B cell (primary cell): ENCODE measurements around the gene CAMK2G. TPM values are rescaled to one million over a fixed set of nuclear protein-coding genes. Genes with fewer than 3 reads are reported as not detected.

Experiments used
- ATAC-seq: fragments of 200-7000 bp; cut with Tn5 transposase; one replicate; pipeline ENCODE4 v1.10.0; 2021; ENCODE audit warnings: low read depth, mild to moderate bottlenecking, moderate number of reproducible peaks, moderate library complexity
- CTCF ChIA-PET: fragments of 350-600 bp; sonication (Branson Sonifier 250); formaldehyde crosslinking; loops from one replicate; lab custom pipeline; 2021; ENCODE audit warnings: antibody characterized with exemption, inconsistent platforms; lab: Charles Lee
- POLR2A ChIA-PET: fragments of 350-600 bp; sonication (Branson Sonifier 250); formaldehyde crosslinking; loops from one replicate; lab custom pipeline; 2021; ENCODE audit warnings: antibody characterized with exemption; lab: Charles Lee
- DNase-seq: peaks from one replicate; pipeline ENCODE4 v3.0.0; 2013
- H2AFZ ChIP-seq: 2 replicates; pipeline ENCODE4 v1.6.1; 2012; ENCODE audit warnings: mild to moderate bottlenecking, low read depth, low read length; ENCODE audit not compliant: insufficient read depth, poor library complexity, severe bottlenecking
- H3K27ac ChIP-seq, 2 donors: 1 replicate in 1 of 2; 2 replicates in 1 of 2; pipeline ENCODE4 v1.5.1; 2012 to 2013; ENCODE audit warnings: low read length in 2 of 2, mild to moderate bottlenecking in 2 of 2, moderate library complexity in 1 of 2
- H3K27me3 ChIP-seq, 4 experiments: fragments of 200-600 bp in 1 of 4; sonication (generic) in 1 of 4; replicated peaks in 1 of 4; 1 replicate in 2 of 4; 2 replicates in 2 of 4; pipeline versions ENCODE4 v1.6.1 to v1.7.0; 2013 to 2016; ENCODE audit warnings: low read length in 3 of 4, mild to moderate bottlenecking in 2 of 4, mixed read lengths in 1 of 4, moderate library complexity in 1 of 4; ENCODE audit not compliant: insufficient read depth in 4 of 4, control insufficient read depth in 3 of 4; ENCODE audit errors: control extremely low read depth in 1 of 4
- H3K36me3 ChIP-seq, 2 experiments: replicated peaks in 1 of 2; 1 replicate in 1 of 2; 2 replicates in 1 of 2; pipeline versions ENCODE4 v1.6.1 to v1.7.1; 2013; ENCODE audit warnings: low read length in 1 of 2; ENCODE audit not compliant: insufficient read depth in 2 of 2, control insufficient read depth in 1 of 2; ENCODE audit errors: control extremely low read depth in 1 of 2, extremely low read depth in 1 of 2
- H3K4me1 ChIP-seq, 2 donors: fragments of 200-600 bp in 1 of 2; sonication (generic) in 1 of 2; 1 replicate in 1 of 2; 2 replicates in 1 of 2; pipeline versions ENCODE4 v1.5.1 to v1.6.1; 2013 to 2017; ENCODE audit warnings: low read length in 2 of 2; ENCODE audit not compliant: control insufficient read depth in 2 of 2, insufficient read depth in 2 of 2
- H3K4me2 ChIP-seq: replicated peaks from 2 replicates; pipeline ENCODE3; 2012; ENCODE audit warnings: mild to moderate bottlenecking, low read depth, low read length; ENCODE audit not compliant: poor library complexity, severe bottlenecking
- H3K4me3 ChIP-seq, 5 experiments: fragments of 200-600 bp in 1 of 5; sonication (generic) in 1 of 5; 1 replicate in 3 of 5; 2 replicates in 2 of 5; pipeline versions ENCODE4 v1.5.1 to v1.7.0; 2011 to 2016; ENCODE audit warnings: low read length in 4 of 5, mild to moderate bottlenecking in 4 of 5, low read depth in 2 of 5, control low read depth in 1 of 5, moderate library complexity in 1 of 5; ENCODE audit not compliant: insufficient read depth in 1 of 5; ENCODE audit errors: control extremely low read depth in 1 of 5, extremely low read depth in 1 of 5
- H3K79me2 ChIP-seq: fragments of 200-600 bp; sonication (generic); one replicate; pipeline ENCODE4 v1.6.0; 2016; ENCODE audit warnings: low read length; ENCODE audit not compliant: control insufficient read depth, insufficient read depth
- H3K9ac ChIP-seq: fragments of 200-600 bp; sonication (generic); 2 replicates; pipeline ENCODE4 v1.6.1; 2017; ENCODE audit warnings: mild to moderate bottlenecking, low read length, moderate library complexity
- H3K9me3 ChIP-seq, 3 donors: one replicate each; pipeline versions ENCODE4 v1.6.1 to v1.7.1; 2013; ENCODE audit warnings: low read length in 2 of 3; ENCODE audit not compliant: control insufficient read depth in 2 of 3, insufficient read depth in 1 of 3; ENCODE audit errors: control extremely low read depth in 1 of 3
- H4K20me1 ChIP-seq: 2 replicates; pipeline ENCODE4 v1.6.0; 2012; ENCODE audit warnings: mild to moderate bottlenecking, low read length; ENCODE audit not compliant: insufficient read depth, control insufficient read depth, poor library complexity, severe bottlenecking
- H3K27ac Mint-ChIP-seq: one replicate; pipeline ENCODE4 v1.8.0; 2021; ENCODE audit warnings: mixed read lengths
- H3K27me3 Mint-ChIP-seq: one replicate; pipeline ENCODE4 v1.8.0; 2021; ENCODE audit warnings: mixed read lengths
- H3K4me1 Mint-ChIP-seq: one replicate; pipeline ENCODE4 v1.8.0; 2021; ENCODE audit warnings: mixed read lengths
- H3K4me3 Mint-ChIP-seq: one replicate; pipeline ENCODE4 v1.8.0; 2021; ENCODE audit warnings: mixed read lengths
- H3K9me3 Mint-ChIP-seq: one replicate; pipeline ENCODE4 v1.8.0; 2022; ENCODE audit warnings: mixed read lengths; ENCODE audit not compliant: insufficient read depth
- EZH2 ChIP-seq: IDR thresholded peaks from 2 replicates; pipeline ENCODE4 v1.6.1; 2012; ENCODE audit warnings: borderline replicate concordance, low read depth, mild to moderate bottlenecking, moderate library complexity, low read length; ENCODE audit not compliant: insufficient read depth, poor library complexity, severe bottlenecking
- WGBS: methylation state at CpG from one replicate; pipeline ENCODE4 v1.1.5; 2013; ENCODE audit warnings: missing lambda C conversion rate; ENCODE audit not compliant: insufficient coverage; 5-methylcytosine and 5-hydroxymethylcytosine counted together
- intact Hi-C: fragments of 100-400 bp; cut with micrococcal nuclease; formaldehyde crosslinking; loops from one replicate; pipeline ENCODE4 v1.10.0; 2022
- polyA plus RNA-seq: library from polyadenylated mRNA; depleted of rRNA; stranded (reverse); fragments of >200 nt; gene quantifications from 2 replicates; pipeline ENCODE4 v1.2.3, GENCODE V29; 2012
- total RNA-seq, 2 donors: library from RNA; stranded (reverse); fragments of 120-200 nt in 1 of 2; gene quantifications; 1 replicate in 1 of 2; 2 replicates in 1 of 2; pipeline versions ENCODE4 v1.2.3 to v1.2.4, GENCODE V29; 2013 to 2022
- TF ChIP-seq, protein P1 (sequence below): fragments of 200-600 bp; IDR thresholded peaks from one replicate; pipeline ENCODE4 v1.8.0; 2022; ENCODE audit warnings: antibody characterized with exemption, mild to moderate bottlenecking

The CAMK2G gene
- total and polyA plus RNA-seq, 2 donors (not counting 1 experiment from before 2014, with no cell fraction given), result 42.7 to 48.7 TPM

DNA sequence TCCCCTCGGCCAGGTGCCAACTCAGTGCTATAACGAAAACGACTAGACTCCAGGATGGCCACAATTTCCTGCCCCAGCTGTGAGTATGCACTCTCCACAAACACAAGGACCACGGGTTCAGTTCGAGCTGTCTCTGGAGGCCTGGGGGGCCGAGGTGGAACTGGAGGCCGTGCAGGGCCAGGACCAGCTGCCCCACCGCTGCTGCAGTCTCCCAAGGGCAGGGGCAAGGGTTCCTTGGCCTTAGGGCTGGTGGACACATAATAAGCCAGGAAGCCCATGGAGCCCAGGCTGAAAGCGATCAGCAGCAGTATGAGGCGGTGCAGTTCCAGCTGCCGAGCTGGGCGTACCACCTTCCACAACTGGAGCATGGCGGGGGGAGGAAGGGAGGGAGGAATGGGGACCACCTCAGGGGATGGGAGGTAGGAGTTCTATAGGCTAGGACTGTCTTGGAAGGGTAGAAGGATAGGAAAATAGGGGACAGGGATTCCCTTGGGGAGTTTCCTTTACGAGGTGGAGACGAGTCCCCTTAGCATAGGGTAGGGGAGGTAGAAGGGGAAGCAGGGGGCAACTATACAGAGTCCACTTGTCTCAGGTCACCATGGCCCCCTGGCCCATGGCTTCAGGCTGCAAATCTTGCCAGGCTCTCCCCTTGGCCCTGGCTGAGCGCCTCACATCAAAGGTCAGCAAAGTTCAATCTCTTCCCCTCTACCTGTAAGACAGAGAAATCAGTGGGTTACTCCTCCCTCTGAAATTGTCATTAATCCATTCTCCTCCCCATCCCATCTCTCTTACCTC is 66.1 kb downstream of the CAMK2G start:
- Histone ChIP-seq H3K4me2 (no peak overlapping the region), H3K36me3 (peaks cover under 1 to 48% of the 10 kb centered on the region in 2 experiments), H3K27me3 (no peaks in the 10 kb centered on the region), H2AFZ (no peak overlapping the region), H3K79me2 (peaks cover 53% of the 10 kb centered on the region), H4K20me1 (peaks cover 40% of the 10 kb centered on the region), H3K27ac (no peak overlapping the region), H3K4me1 (peaks cover 12 to 38% of the 10 kb centered on the region in 2 donors), H3K9ac (no peak overlapping the region), H3K4me3 (no peak overlapping the region), H3K9me3 (no peaks in the 10 kb centered on the region)
- Mint-ChIP-seq H3K4me1 (peaks cover 41% of the 10 kb centered on the region), H3K9me3 (no peaks in the 10 kb centered on the region), H3K27ac (no peak overlapping the region), H3K4me3 (no peak overlapping the region), H3K27me3 (no peaks in the 10 kb centered on the region)
- WGBS, result 98% methylated on average over 15 of the region's 16 CpGs
- CTCF ChIA-PET, result interaction anchor here (0.7 to 2.6 kb wide), 2 partner anchors 17 to 71 kb away, joined by 4 to 13 read pairs; no protein-coding TSS in a partner anchor
- POLR2A ChIA-PET, result interaction anchor here (0.7 to 1.4 kb wide), 4 partner anchors 20 to 74 kb away, joined by 3 to 5 read pairs (median 4); a partner anchor contains a TSS
- DNase-seq (no peak), ATAC-seq (no peak)
- no peak for TF ChIP-seq EZH2
- TF ChIP-seq, protein P1, sequence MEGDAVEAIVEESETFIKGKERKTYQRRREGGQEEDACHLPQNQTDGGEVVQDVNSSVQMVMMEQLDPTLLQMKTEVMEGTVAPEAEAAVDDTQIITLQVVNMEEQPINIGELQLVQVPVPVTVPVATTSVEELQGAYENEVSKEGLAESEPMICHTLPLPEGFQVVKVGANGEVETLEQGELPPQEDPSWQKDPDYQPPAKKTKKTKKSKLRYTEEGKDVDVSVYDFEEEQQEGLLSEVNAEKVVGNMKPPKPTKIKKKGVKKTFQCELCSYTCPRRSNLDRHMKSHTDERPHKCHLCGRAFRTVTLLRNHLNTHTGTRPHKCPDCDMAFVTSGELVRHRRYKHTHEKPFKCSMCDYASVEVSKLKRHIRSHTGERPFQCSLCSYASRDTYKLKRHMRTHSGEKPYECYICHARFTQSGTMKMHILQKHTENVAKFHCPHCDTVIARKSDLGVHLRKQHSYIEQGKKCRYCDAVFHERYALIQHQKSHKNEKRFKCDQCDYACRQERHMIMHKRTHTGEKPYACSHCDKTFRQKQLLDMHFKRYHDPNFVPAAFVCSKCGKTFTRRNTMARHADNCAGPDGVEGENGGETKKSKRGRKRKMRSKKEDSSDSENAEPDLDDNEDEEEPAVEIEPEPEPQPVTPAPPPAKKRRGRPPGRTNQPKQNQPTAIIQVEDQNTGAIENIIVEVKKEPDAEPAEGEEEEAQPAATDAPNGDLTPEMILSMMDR, result no peak
- intact Hi-C loops, result no loop called here

DNA sequence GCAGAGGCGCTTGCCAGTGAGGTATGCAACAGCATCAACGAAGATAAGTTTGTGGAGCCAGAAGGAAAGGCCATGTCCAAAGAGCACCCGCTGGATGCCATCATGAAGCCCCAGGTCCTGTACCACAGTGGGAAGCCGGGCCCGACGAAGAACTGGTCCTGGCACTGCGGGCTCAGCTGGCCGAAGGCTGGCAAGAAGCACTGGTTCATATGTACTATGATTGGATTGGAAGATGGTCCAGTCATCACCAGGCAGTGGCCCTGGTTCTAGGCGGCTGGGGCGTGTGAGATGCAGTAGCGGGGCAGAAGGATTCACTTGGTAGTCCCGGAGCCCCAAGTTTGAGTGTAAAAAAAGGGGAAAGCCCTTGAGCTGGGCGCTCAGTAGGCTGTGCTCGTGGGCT is 66.9 kb downstream of the CAMK2G start:
- ATAC-seq, result no peak
- no peaks in the 10 kb centered on the region for H3K9me3 Mint-ChIP-seq
- Histone ChIP-seq H3K79me2 (peaks cover 53% of the 10 kb centered on the region), H3K27ac (no peak overlapping the region), H3K36me3 (peaks cover 2 to 56% of the 10 kb centered on the region in 2 experiments), H3K9me3 (no peaks in the 10 kb centered on the region), H3K9ac (no peak overlapping the region), H4K20me1 (peaks cover 40% of the 10 kb centered on the region), H3K4me2 (no peak overlapping the region), H2AFZ (no peak overlapping the region), H3K4me1 (peaks cover 12 to 38% of the 10 kb centered on the region in 2 donors), H3K4me3 (no peak overlapping the region), H3K27me3 (no peaks in the 10 kb centered on the region)
- H3K4me3 Mint-ChIP-seq, result no peak overlapping the region
- 96% methylated on average over 14 of the region's 14 CpGs for WGBS
- H3K27me3 Mint-ChIP-seq, result no peaks in the 10 kb centered on the region
- H3K4me1 Mint-ChIP-seq, result peaks cover 39% of the 10 kb centered on the region
- ChIA-PET CTCF (no interaction called here), POLR2A (interaction anchor here (0.7 kb wide), 1 partner anchor 73 kb away, joined by 3 read pairs; no protein-coding TSS in a partner anchor)
- no peak overlapping the region for H3K27ac Mint-ChIP-seq
- DNase-seq, result no peak
- no peak for TF ChIP-seq EZH2
- TF ChIP-seq, protein P1, result no peak
- intact Hi-C loops, result no loop called here
